SKM-1 (cell line): ENCODE measurements around the gene ACADM.
"Not testable (repeated sequence)": the region's sequence is repeated elsewhere in the genome, so short reads cannot be mapped to it uniquely, and the experiment has no call there.

Experiments used
- DNase-seq: peaks from one replicate; lab custom pipeline; 2025; ENCODE audit not compliant: unreplicated experiment; lab: John Stamatoyannopoulos, UW

ACADM gene

GRCh38 chr1:75724472-75725022, at the start of gene ACADM:
Gene ACADM (plus strand): TSS chr1:75724709. CDS start chr1:75724788, 79 bp downstream.
- peak; percentile 63 for DNase-seq

GRCh38 chr1:75677443-75677842, 47.1 kb upstream of the ACADM start:
- DNase-seq, result no peak

- DNase-seq, result not testable (repeated sequence)
Observed at GRCh38 chr1:75677964-75678363, 46.5 kb upstream of the ACADM start.

GRCh38 chr1:75690547-75690946, 34.0 kb upstream of the ACADM start:
- no peak for DNase-seq

GRCh38 chr1:75693551-75693950, 31.0 kb upstream of the ACADM start:
- DNase-seq, result no peak

- DNase-seq, result no peak
Observed at GRCh38 chr1:75696000-75696399, 28.5 kb upstream of the ACADM start.

- no peak for DNase-seq
Observed at GRCh38 chr1:75707191-75707590, 17.3 kb upstream of the ACADM start.

- no peak for DNase-seq
Observed at GRCh38 chr1:75708910-75709309, 15.6 kb upstream of the ACADM start.

GRCh38 chr1:75710832-75711231, 13.7 kb upstream of the ACADM start:
- DNase-seq, result no peak

GRCh38 chr1:75711846-75712245, 12.7 kb upstream of the ACADM start:
- DNase-seq, result no peak

GRCh38 chr1:75712306-75712705, 12.2 kb upstream of the ACADM start:
- no peak for DNase-seq

- DNase-seq, result no peak
Observed at GRCh38 chr1:75719810-75720209, 4.7 kb upstream of the ACADM start.

GRCh38 chr1:75720325-75720724, 4.2 kb upstream of the ACADM start:
- DNase-seq, result no peak

- no peak for DNase-seq
Observed at GRCh38 chr1:75720820-75721219, 3.7 kb upstream of the ACADM start.

- DNase-seq, result not testable (repeated sequence)
Observed at GRCh38 chr1:75722246-75722645, 2.3 kb upstream of the ACADM start.

- no peak for DNase-seq
Observed at GRCh38 chr1:75722966-75723365, 1.5 kb upstream of the ACADM start.

- DNase-seq, result peak; percentile 69
Observed at GRCh38 chr1:75723989-75724471, 479 bp upstream of the ACADM start.

GRCh38 chr1:75725266-75725665, 757 bp downstream of the ACADM start:
- DNase-seq, result peak; percentile 55

- no peak for DNase-seq
Observed at GRCh38 chr1:75725861-75726361, 1.4 kb downstream of the ACADM start.

GRCh38 chr1:75727571-75727970, 3.1 kb downstream of the ACADM start:
- DNase-seq, result no peak

- no peak for DNase-seq
Observed at GRCh38 chr1:75730432-75730831, 5.9 kb downstream of the ACADM start.

GRCh38 chr1:75731881-75732280, 7.4 kb downstream of the ACADM start:
- no peak for DNase-seq

- no peak for DNase-seq
Observed at GRCh38 chr1:75732703-75733102, 8.2 kb downstream of the ACADM start.
